Hematopoietic multipotent progenitor cell treated with erythropoietin and hydrocortisone succinate and interleukin-3 and kit ligand, for 8 days (in vitro differentiated cells): Measurements from ENCODE around the gene AOAH.

ENCODE experiments used
- DNase-seq: peaks from one replicate; pipeline ENCODE4 v3.0.0-alpha.2; 2015

Gene AOAH

DNA sequence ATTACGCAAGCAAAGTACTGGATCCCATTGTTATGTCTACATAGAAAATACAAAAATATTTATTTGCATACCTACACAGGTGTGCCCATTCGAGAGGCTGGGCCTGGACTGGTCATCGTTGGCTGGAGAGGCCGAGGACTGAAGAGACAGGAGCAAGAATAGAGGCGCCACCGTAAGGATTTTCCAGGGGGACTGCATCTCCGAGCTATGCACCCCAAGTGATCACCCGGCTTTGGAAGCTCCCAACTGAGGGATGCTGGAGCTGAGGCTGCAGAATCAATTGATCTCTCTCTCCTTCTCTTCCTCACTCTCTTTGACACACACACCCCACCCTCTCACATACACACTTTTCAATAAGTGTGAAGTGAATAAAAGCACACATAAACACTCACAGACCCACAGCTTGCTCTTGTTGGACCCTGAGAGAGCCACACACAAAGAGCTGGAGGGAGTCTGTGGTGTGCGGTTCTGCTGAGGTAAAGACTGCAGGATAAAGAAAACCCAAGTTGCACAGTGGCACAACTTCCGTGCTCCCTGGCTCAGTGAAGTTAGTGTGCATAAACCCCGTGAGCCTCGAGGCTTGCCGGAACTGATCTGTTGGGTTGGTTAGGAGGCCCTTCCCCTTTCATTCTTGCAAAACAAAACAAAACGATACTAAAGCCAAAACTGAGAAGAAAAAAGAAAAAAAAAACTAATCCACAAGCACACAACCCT lies at the start of gene AOAH:
Gene AOAH (minus strand): TSS at position 544 of the 714 bp plus-strand sequence. CDS start 346 bp downstream, at position 198.
- peak; percentile 38 for DNase-seq

- DNase-seq = no peak
These were observed 42.2 kb upstream of the AOAH start for GRCh38 chr7:36766451-36766850.

DNA sequence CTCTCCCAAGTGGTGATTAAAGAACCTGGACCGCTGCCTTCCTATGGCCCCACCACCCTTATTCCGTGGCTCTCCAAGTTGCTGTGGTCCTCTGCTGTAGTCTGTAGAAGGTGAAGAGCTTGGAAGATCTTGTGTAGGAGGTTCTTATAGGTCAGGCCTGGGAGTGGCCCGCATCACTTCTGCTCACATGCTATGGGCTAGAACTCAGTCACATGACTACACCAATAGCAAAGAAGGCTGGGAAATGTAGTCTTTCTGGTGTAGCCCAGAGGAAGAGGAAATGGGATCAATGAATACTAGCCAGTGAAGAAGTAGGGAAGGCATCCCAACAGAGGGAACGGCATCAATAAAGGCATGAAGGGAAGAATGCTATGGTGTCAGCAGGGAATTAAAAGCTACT lies 41.3 kb upstream of the AOAH start:
- DNase-seq = peak; percentile 17

DNA sequence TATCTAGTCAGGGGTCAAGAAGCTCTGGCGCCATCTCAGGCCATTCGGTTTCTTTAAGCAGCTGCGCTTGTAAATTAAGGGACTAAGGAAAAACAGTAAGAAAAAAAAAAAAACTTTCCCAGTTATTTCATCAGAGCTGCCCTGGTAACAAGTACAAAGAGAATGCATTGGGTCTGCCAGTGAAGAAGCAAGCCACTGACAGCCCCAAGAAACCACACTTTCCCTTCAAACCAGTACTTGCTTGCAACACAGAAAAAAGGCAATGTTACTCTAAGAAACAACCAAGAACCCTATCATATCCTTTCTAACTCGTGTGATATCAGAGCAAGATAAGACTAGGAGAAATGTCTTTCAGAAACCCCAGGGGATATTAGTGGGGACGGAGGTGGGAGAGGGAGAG lies 40.6 kb upstream of the AOAH start:
- no peak for DNase-seq

DNA sequence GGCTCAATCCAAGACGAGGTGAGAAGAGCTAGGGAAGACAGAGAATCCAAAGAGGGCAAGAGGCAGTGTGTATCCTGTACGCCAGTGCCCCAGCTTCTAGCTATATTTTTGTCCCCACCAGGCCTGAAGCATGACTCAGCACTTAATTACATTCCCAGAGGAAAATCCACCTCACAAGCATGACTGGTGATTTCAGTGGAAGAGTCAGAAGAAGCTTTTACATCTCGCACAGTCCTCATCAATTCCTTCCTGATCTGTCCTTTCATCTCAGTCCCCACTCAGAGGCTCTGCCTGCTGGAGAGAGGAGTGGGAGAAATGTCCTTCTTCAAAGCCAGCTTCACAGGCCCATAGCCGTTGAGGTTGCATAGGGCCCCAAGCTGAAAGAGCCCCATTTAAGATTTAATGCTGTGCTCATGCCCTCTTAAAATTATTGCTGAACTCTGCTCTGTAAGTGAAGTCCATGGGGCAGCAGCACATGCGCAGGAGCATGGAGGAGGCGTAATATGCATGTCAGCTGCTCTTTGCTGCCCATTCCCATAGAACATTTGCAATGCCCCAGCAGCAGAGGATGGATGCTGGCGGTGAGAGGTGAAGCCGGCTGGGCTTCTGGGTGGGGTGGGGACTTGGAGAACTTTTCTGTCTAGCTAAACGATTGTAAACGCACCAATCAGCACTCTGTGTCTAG lies 39.0 kb upstream of the AOAH start:
- no peak for DNase-seq

GRCh38 chr7:36762394-36762793 lies 38.1 kb upstream of the AOAH start:
- DNase-seq = no peak

DNA sequence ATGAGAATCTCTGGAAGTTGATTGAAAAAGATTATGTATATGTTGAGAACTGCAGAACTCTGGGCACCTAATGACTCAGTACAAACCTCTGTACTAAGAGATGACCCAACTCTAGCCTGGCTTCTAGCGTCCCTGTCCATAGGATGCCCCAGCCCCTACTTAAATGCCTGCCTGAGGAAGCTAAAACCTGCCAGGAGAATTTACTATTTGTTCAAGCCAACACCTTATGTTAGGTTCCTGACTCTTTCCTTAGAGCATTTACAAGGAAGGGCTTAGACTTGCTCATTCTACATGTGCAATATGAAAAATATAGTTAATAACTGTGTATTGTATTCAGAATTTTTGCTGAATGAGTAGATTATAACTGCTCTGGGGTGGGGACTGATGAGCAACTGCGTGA lies 37.5 kb upstream of the AOAH start:
- no peak for DNase-seq

- DNase-seq = no peak
These were observed 36.8 kb upstream of the AOAH start for GRCh38 chr7:36760856-36761762.

DNA sequence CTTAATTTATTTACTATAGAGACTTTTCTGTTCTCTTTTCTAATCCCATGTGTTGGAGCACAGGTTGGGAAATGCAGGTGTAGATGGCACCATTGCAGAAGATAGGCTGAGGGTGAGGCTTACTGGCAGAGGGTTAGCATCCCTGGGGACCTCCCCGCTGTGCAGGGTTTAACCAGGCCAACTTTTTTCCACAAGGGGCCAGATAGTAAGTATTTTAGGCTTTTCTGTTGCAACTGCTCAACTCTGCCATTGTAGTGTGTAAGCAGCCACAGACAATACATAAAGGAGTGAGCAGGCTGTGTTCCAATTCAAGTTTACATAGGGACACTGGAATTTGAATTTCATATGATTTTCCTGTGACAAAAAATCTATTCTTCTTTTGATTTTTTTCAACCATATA lies 34.6 kb upstream of the AOAH start:
- no peak for DNase-seq

GRCh38 chr7:36755484-36755883 lies 31.2 kb upstream of the AOAH start:
- DNase-seq = no peak

DNA sequence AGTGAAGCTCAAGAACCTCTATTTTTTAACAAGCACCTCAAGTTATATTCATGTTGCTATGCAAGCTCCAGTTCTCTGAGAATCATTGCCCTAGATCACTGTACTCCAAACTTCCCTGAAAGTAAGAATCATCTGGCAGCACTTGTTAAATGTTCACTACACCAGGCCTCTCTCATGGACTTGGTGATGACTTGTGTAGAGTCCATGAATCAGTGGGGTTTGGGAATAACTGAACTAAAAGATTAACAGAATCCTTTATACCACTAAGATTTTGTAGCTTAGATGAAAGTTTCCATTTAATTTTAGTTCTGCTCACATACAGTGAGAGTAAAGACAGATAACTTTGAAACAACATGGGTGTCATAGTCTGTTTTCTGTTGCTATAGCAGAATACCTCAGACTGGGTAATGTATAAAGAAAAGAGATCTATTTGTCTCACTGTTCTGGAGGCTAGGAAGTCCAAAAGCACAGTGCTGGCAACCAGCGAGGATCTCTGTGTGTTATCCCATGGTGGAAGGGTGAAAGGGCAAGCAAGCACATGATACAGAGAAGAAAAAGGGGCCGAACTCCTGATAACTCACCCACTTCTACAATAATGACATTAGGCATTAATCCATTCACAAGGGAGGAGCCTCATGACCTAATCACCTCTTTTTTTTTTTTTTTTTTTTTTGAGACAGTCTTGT lies 27.9 kb upstream of the AOAH start:
- DNase-seq = no peak

- DNase-seq = no peak
These were observed 26.2 kb upstream of the AOAH start for GRCh38 chr7:36750451-36750850.

- DNase-seq = no peak
These were observed 25.1 kb upstream of the AOAH start for GRCh38 chr7:36749282-36749960.

DNA sequence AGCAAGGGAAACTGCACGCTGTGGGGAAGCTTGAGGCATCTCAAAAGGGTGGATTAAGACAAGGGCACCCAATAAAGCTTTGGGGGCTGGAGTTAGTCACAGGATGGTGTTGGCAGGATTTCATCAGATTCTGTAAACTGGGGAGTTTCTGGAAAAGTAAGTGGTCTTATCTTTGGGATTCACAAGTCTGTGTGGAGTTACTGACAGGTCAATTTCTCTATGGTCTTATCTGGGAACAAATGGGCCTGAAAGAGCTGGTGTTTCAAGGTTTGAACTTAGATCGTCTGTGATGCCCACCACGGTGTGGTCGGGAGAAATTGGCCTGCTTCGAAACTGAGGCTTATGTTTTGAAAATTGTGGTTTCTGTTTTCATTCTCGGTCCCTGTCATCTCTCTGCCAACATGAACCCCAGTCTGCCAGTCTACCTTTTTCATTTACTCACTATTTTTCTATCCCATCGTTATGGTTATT lies 23.8 kb upstream of the AOAH start:
- peak; percentile 55 for DNase-seq

- DNase-seq = no peak
These were observed 23.2 kb upstream of the AOAH start for GRCh38 chr7:36747280-36748016.

- peak; percentile 83 for DNase-seq
These were observed 22.1 kb upstream of the AOAH start for GRCh38 chr7:36746347-36746746.

- DNase-seq = no peak
These were observed 18.8 kb upstream of the AOAH start for GRCh38 chr7:36742911-36743775.

- no peak for DNase-seq
These were observed 17.6 kb upstream of the AOAH start for GRCh38 chr7:36741866-36742265.

DNA sequence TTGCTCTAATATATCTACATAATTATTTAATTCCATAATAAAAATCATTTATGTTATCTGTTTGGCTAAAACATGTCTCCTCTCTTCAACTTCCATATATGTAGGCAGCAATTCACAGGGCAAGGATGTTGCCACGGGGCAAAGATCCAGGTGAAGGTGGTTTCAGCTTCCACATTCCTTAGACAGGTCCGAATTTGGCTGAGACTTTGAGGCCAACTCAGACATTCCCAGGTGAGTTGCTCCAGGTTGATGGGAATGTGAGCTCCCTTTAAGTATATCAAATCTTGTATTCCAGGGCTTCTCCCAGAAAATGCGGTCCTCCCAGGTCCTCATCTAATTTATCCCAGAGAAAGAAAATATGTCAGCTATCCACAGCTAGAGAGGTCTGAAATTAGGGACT lies 15.1 kb upstream of the AOAH start:
- DNase-seq = no peak

- no peak for DNase-seq
These were observed 12.6 kb upstream of the AOAH start for GRCh38 chr7:36736899-36737211.
